ENCODE results near the gene TEP1. TPM values are rescaled to one million over a fixed set of nuclear protein-coding genes. Genes with fewer than 3 reads are reported as not detected.
A peak's percentile ranks its signal among the peaks of the same experiment; 100 is the strongest.
"Not testable (repeated sequence)": the region's sequence is repeated elsewhere in the genome, so short reads cannot be mapped to it uniquely, and the experiment has no call there.

The TEP1 gene
- total RNA-seq, 1 donor = 22.0 TPM

DNA sequence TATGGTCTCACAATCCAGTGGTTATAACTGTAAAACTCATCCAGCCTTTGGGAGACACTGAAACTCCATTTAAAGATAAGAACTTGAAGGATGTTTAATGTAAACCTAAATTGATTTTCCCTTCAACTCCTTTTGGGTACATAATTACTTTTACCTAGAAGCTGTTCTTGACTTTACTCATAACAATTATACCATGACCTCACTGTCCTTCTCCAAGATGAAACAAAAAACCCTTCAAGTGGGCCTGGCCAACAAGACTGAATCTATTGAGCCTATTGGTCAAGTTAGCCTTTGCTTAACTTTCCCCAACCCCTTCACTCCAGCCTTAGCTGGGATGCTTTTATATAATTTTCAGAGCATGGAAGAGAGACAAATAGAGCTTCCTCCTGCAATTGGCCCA is 47.4 kb downstream of the TEP1 start:
- TF ChIP-seq, protein P1, sequence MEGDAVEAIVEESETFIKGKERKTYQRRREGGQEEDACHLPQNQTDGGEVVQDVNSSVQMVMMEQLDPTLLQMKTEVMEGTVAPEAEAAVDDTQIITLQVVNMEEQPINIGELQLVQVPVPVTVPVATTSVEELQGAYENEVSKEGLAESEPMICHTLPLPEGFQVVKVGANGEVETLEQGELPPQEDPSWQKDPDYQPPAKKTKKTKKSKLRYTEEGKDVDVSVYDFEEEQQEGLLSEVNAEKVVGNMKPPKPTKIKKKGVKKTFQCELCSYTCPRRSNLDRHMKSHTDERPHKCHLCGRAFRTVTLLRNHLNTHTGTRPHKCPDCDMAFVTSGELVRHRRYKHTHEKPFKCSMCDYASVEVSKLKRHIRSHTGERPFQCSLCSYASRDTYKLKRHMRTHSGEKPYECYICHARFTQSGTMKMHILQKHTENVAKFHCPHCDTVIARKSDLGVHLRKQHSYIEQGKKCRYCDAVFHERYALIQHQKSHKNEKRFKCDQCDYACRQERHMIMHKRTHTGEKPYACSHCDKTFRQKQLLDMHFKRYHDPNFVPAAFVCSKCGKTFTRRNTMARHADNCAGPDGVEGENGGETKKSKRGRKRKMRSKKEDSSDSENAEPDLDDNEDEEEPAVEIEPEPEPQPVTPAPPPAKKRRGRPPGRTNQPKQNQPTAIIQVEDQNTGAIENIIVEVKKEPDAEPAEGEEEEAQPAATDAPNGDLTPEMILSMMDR (IDR thresholded peaks at IDR 0.05; ENCODE audit: insufficient read depth, low read depth, low read length) = no peak
- no peak for DNase-seq (ENCODE audit: low read depth)
- no peak overlapping the region for H3K4me3 ChIP-seq (ENCODE audit: low read depth, low read length)

DNA sequence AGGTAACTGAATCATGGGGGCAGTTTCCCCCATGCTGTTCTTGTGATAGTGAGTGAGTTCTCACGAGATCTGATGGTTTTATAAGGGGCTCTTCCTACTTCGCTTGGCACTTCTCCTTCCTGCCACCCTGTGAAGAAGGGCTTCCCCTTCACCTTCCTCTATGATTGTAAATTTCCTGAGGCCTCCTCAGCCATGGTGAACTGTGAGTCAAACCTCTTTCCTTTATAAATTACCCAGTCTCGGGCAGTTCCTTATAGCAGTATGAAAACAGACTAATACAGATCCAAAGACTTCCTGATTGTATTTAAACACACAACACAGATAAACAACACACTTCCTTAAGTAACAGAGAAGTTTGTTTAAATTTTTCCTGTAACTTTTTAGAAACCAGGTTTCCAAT is 54.8 kb downstream of the TEP1 start:
- DNase-seq (ENCODE audit: low read depth); H3K4me3 ChIP-seq (ENCODE audit: low read depth, low read length): not testable (repeated sequence)

DNA sequence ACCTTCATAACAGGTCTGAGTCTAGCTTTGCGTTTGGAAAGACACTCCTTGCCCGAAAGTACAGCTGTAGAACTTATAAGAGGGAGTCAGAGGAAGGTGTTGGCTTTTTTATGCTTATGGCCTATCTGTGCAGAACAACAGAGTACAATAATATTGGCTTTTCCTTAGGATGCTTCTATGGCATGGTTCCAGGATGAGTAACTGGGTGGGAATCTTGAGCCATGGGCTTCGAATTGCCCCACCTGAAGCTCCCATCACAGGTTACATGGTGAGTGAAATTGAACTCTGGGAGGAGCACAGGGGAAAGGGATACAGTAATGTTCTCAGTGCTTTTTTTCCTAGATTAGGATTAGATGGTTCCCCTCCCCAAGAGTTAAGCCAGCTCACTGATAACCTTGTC is 56.9 kb downstream of the TEP1 start:
- TF ChIP-seq, protein P1 (IDR thresholded peaks at IDR 0.05; ENCODE audit: insufficient read depth, low read depth, low read length) = no peak
- no peak overlapping the region for H3K4me3 ChIP-seq (ENCODE audit: low read depth, low read length)
- DNase-seq (ENCODE audit: low read depth) = no peak

DNA sequence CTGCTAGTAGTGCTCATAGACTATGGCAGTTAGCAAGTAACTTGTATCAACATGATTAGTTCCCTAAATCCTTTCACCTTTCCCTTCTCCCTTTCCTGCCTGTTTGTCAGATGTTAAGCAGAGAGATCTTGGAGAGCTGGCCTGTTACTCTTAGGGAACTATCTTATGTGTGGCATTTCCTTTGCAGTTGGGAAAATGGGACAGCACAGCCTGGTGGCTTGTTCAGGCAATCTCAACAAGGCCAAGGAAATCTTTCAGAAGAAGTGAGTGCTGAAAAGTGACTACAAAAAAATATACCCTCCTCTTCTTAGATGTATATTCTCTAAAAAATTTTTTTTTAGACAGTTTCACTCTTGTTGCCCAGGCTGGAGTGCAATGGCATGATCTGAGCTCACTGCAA is 62.4 kb downstream of the TEP1 start:
- H3K4me3 ChIP-seq (ENCODE audit: low read depth, low read length) = no peak overlapping the region
- DNase-seq (ENCODE audit: low read depth) = peak; percentile 44
- TF ChIP-seq, protein P1 (IDR thresholded peaks at IDR 0.05; ENCODE audit: insufficient read depth, low read depth, low read length) = peak; percentile 53

DNA sequence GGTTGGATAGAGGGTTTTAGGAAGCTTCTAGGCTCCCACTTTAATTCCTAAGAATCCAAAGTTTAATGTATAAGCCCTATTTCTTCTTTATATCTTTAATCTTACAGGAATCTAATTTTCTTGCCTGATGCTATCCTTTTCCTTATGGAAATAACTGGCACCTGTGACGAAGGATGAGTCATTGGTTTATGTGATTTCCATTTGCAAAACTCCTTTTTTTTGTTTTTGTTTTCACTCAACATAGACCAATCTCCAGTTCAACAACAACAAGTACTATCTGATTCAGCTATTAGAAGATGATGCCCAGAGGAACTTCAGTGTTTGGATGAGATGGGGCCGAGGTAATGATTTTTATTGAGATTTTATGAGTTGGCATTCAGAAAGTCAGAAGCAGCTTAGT is 63.0 kb downstream of the TEP1 start:
- peak; percentile 36 for DNase-seq (ENCODE audit: low read depth)
- no peak overlapping the region for H3K4me3 ChIP-seq (ENCODE audit: low read depth, low read length)
- TF ChIP-seq, protein P1 (IDR thresholded peaks at IDR 0.05; ENCODE audit: insufficient read depth, low read depth, low read length) = no peak

DNA sequence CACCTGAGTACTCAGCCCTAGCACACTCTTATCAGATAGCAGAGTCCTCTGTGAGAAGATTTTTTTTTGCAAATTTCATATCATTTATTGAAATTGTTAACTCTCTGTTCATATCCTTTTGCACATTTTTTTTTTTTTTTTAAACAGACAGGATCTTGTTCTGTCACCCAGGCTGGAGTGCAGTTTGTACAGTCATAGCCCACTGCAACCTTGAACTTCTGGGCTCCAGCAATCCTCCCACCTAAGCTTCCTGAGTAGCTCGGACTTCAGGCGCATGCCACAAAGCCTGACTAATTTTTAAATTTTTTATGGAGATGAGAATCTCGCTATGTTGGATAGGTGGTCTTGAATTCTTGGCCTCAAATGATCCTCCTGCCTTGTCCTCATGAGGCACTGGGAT is 65.6 kb downstream of the TEP1 start:
- no peak for DNase-seq (ENCODE audit: low read depth)
- no peak overlapping the region for H3K4me3 ChIP-seq (ENCODE audit: low read depth, low read length)
- TF ChIP-seq, protein P1 (IDR thresholded peaks at IDR 0.05; ENCODE audit: insufficient read depth, low read depth, low read length) = no peak

DNA sequence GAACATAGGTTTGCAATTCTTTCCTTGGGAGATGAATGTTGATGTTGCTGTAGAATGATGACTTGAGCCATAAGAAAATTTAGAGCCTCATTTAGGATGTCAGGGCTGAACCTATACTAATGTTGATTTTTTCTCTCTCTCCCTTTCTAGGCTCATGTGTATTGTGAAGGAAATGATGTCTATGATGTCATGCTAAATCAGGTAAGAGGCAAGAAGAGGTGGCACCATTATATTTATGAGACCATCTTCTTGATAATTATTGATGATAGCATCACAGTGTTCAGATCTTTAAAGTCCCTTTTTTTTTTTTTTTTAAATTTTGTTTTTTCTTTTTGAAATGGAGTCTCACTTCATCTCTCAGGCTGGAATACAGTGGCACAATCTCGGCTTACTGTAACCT is 66.6 kb downstream of the TEP1 start:
- DNase-seq (ENCODE audit: low read depth) = no peak
- H3K4me3 ChIP-seq (ENCODE audit: low read depth, low read length) = no peak overlapping the region
- TF ChIP-seq, protein P1 (IDR thresholded peaks at IDR 0.05; ENCODE audit: insufficient read depth, low read depth, low read length) = no peak

Measured in fibroblast of villous mesenchyme (primary cell).